HL-60 (cell line): ENCODE results near the gene INO80C.

Source experiments
- CTCF ChIP-seq: IDR thresholded peaks from one replicate; pipeline ENCODE4 v1.5.1; 2011; ENCODE audit warnings: low read length, control low read depth, inconsistent platforms; ENCODE audit not compliant: insufficient read depth
- GABPA ChIP-seq: IDR thresholded peaks from 2 replicates; pipeline ENCODE4 v1.6.1; 2012; ENCODE audit warnings: low read depth
- POLR2AphosphoS5 ChIP-seq: IDR thresholded peaks from 2 replicates; pipeline ENCODE4 v1.6.1; 2012; ENCODE audit warnings: low read depth
- SPI1 ChIP-seq: IDR thresholded peaks from 2 replicates; pipeline ENCODE4 v1.6.1; 2012; ENCODE audit warnings: low read depth, mild to moderate bottlenecking, borderline replicate concordance
- TF ChIP-seq, protein P1 (sequence below): IDR thresholded peaks from 2 replicates; pipeline ENCODE4 v1.6.1; 2012; ENCODE audit warnings: low read depth; ENCODE audit not compliant: insufficient replicate concordance

DNA sequence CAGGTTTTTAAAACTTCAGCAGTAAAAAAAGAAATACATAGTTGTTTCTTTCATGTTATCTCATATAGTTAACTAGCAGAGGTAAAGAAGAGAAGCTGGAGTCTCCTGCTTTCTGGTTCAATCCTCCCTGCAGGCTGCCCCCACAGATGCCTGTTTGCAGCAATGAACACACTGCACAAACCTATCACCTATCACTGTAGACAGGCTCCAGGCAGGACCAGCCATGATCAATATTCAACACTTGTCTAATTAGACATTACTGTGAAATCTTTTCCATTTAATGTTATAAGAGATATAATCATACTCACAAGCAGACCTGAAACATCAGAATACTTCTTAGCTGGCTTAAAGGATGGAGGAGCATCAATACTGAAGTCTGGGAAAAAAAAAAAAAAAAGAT is 19.8 kb downstream of the INO80C start:
- TF ChIP-seq CTCF (no peak), POLR2AphosphoS5 (no peak), SPI1 (no peak), GABPA (no peak)
- TF ChIP-seq, protein P1, sequence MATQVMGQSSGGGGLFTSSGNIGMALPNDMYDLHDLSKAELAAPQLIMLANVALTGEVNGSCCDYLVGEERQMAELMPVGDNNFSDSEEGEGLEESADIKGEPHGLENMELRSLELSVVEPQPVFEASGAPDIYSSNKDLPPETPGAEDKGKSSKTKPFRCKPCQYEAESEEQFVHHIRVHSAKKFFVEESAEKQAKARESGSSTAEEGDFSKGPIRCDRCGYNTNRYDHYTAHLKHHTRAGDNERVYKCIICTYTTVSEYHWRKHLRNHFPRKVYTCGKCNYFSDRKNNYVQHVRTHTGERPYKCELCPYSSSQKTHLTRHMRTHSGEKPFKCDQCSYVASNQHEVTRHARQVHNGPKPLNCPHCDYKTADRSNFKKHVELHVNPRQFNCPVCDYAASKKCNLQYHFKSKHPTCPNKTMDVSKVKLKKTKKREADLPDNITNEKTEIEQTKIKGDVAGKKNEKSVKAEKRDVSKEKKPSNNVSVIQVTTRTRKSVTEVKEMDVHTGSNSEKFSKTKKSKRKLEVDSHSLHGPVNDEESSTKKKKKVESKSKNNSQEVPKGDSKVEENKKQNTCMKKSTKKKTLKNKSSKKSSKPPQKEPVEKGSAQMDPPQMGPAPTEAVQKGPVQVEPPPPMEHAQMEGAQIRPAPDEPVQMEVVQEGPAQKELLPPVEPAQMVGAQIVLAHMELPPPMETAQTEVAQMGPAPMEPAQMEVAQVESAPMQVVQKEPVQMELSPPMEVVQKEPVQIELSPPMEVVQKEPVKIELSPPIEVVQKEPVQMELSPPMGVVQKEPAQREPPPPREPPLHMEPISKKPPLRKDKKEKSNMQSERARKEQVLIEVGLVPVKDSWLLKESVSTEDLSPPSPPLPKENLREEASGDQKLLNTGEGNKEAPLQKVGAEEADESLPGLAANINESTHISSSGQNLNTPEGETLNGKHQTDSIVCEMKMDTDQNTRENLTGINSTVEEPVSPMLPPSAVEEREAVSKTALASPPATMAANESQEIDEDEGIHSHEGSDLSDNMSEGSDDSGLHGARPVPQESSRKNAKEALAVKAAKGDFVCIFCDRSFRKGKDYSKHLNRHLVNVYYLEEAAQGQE = no peak
